Transverse colon (tissue), 3 donors: Measurements from ENCODE around the gene VAC14.

ENCODE experiments used
- CTCF ChIP-seq, 5 experiments: fragments of 200-600 bp in 3 of 5; fragments of 450-650 bp in 2 of 5; sonication (generic) in 3 of 5; IDR thresholded peaks; 1 replicate in 2 of 5; 2 replicates in 3 of 5; pipeline ENCODE4 v1.5.1; 2016 to 2017; ENCODE audit warnings: antibody characterized with exemption in 5 of 5, inconsistent platforms in 3 of 5, mild to moderate bottlenecking in 2 of 5, moderate library complexity in 1 of 5
- EP300 ChIP-seq: sonication (generic); formaldehyde crosslinking; IDR thresholded peaks from one replicate; pipeline ENCODE4 v1.6.1; 2017; ENCODE audit warnings: antibody characterized with exemption, low read depth
- POLR2A ChIP-seq: fragments of 450-650 bp; IDR thresholded peaks from one replicate; pipeline ENCODE4 v1.6.1; 2016; ENCODE audit warnings: antibody characterized with exemption, mild to moderate bottlenecking, moderate library complexity

DNA sequence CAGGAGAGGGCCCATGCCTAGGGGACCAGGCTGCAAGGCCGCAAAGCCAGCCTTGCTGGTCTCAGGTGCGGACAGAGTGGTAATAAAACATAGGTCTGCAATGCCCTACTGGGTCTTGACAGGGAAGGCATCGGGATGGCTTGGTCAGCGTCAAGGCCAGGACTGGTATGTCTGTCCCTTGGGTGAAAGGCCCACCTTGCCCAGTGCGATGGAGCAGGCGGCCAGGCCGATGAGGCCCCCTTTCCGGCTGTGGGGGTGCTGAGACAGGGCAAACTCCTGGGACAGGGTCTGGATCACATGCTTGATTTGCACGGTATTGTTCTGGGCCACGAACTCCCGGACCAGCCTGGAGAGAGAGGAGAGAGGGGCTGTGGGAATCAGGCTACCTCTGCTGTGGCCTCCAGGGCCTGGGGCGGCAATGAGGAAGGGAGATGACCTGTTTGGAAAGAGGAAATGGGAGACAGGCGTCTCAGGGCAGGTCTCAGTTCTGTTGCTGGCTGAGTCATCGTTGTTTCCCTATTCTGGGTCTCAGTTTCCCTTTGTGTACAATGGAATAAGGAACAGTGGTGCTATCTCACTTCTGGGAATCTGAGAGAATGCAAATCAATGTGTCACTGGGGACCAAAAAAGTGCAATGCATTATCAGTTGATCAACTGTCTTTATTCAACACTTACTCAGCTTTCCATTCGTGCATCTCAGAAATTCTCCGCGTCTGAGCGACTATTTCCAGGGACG lies 14.8 kb downstream of the VAC14 start:
- no peak for TF ChIP-seq CTCF (IDR thresholded peaks at IDR 0.05)
- no peak for TF ChIP-seq EP300
- TF ChIP-seq POLR2A = no peak
